Measurements from ENCODE around the gene SLC12A3. TPM values are rescaled to one million over a fixed set of nuclear protein-coding genes. Genes with fewer than 3 reads are reported as not detected.
"Not testable (repeated sequence)": the region's sequence is repeated elsewhere in the genome, so short reads cannot be mapped to it uniquely, and the experiment has no call there.

SLC12A3 gene
- total RNA-seq, 1 donor from 2014 or later = 5.2 TPM

DNA sequence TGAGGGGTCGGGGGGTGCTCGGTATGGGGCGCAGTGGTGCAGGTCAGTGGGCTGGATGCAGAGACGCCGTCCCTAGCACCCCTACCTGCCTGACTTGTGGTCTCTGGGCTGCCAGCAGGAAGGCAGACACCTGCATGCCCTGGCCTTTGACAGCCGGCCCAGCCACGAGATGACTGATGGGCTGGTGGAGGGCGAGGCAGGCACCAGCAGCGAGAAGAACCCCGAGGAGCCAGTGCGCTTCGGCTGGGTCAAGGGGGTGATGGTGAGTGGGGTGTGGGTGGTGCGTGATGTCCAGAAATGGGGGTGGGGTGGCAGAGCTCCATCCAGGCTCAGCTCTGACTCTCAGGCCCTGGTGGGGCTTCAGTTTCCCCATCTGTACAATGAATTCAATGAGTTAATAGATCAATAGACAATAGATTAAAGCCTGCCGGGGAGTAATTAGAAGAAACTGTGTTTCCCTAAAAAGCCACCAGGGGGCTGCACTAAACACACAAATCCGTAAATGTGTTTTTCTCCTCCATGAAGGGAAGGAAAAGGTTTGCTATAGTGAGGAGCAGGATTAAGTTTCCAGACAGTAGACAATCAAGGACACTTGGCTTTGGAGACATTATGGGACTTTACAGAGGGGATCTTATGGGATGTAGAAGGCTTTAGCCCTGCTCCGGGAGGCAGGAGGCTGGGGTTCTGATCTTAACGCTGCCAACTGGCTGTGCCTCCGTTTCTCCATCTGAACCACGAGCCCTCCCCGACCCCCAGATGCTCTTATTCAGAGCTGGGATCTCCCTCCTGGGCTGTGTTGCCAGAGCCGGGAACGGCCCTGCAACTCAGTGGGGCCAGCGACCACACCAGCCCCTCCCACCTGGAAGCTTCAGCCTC, 2.2 kb downstream of the SLC12A3 start:
- DNase-seq (ENCODE audit: low read depth) = peak; percentile 72

DNA sequence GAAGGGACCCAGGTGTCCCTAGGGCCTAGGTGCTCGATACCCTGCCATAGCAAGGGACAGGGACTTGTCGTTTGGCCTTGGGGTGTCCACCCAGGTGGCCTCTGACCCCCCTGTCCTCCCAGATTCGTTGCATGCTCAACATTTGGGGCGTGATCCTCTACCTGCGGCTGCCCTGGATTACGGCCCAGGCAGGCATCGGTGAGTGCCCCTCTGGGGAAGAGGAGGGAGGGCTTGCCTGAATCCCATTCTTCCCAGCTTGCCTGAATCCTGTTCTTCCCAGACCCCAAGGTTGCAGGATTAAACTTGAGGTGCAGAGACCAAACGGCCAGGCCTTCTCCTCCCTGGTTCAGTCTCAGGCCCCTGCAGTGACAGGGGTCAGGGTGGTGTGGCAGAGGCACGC, 3.2 kb downstream of the SLC12A3 start:
- DNase-seq (ENCODE audit: low read depth) = no peak

DNA sequence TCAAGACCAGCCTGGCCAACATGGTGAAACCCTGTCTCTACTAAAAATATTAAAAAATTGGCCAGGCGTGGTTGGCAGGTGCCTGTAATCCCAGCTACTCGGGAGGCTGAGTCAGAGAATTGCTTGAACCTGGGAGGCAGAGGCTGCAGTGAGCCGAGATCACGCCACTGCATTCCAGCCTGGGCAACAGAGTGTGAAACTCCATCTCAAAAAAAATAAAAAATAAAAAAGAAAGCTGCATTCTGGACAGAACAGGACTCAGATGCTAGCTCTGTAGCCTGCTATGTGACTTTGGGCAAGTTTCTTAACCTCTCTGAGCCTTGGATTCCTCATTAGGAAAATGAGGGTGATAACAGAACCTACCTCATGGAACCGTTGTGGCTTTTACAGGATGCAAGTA, 3.8 kb downstream of the SLC12A3 start:
- DNase-seq (ENCODE audit: low read depth) = peak; percentile 53

DNA sequence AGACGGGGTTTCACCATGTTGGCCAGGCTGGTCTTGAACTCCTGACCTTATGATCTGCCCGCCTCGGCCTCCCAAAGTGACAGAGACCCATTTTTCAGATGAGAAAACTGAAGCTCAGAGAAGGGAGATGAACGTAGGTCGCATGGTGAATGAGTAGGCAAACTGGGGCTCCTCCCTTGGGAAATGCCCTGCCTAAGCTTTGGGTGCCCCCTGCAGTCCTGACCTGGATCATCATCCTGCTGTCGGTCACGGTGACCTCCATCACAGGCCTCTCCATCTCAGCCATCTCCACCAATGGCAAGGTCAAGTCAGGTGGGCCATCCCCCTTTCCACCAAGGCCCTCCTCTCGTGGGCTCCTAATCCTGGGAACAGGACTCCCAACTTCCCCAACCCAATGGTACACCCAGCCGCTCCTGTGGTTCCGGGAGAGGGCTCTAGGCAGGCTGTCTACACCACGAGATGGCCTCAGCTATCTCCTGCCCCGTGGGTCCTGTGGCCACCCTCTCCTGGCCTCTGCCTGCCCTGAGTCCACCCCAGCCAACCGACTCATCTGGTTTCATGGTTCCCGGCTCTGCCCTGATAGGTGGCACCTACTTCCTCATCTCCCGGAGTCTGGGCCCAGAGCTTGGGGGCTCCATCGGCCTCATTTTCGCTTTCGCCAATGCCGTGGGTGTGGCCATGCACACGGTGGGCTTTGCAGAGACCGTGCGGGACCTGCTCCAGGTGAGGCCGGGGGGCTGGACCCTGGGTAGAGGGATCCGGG, 4.7 kb downstream of the SLC12A3 start:
- peak; percentile 37 for DNase-seq (ENCODE audit: low read depth)

DNA sequence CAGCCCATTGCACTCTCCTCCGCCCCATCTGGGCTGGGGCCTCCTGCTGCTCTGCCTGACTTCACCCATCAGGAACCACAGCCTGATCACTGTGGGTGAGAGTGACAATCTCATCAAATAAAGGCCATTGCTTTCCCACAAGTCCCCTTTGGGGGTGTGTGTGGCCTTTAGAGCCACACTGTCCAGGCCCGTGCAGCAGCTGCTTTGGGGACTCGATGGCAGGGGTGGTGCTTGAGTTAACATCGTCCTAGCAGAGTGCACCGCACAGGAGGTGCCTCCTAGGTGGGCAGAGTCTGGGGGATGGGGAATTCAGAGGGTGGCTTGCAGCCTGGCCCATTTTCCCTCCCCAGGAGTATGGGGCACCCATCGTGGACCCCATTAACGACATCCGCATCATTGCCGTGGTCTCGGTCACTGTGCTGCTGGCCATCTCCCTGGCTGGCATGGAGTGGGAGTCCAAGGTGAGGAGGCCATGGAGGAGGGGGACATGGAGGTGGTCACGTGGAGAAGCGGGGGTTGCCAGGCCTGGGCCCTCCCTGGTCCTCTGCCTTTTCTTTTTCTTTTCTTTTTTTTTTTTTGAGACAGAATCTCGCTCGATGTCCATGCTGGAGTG, 5.4 kb downstream of the SLC12A3 start:
- no peak for DNase-seq (ENCODE audit: low read depth)

DNA sequence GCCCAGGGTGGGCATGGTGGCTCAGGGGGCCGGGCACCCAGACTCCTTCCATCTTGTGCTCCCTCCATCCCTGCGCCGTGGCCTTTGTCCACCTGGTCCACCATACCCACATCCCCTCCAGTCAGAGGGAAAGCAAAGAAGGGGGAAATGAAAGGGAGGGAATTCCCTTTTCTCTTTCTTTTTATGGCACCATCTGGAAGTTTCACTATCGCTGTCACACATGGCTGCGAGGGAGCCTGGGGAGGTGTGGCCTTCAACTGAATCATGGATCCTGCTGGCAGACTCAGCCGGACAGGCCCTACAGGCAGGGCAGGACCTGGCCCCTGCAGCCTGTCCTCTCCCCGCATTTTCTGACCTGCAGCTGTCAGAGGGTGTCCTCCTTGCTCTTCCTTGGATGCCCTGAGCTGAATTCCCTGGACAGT, 6.2 kb downstream of the SLC12A3 start:
- peak; percentile 67 for DNase-seq (ENCODE audit: low read depth)

DNA sequence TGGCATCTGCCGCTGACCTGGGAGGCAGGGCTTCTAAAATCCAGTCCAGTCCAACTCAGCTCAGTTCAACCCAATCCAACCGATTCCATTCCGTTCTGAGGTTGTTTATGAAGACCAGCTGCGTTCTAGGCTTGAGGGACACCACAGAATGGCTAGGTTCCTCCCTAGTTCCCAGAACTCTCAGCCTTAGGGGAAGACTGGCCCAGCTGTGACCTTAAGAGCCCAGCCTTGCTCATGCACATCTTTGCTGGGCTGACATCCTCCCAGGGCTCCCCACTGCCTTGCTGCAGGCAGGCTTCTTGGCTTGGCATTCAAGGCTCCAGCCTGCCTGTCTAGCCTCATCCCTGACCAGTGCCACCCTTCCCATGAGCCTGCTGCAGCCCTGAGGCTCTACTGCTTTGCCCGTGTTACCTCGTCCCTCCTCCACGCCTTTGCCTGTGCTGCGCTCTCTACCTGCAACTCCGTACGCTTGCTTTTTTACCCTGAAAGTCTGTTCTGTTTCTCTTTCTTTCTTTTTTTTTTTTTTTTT, 7.9 kb downstream of the SLC12A3 start:
- DNase-seq (ENCODE audit: low read depth) = no peak

DNA sequence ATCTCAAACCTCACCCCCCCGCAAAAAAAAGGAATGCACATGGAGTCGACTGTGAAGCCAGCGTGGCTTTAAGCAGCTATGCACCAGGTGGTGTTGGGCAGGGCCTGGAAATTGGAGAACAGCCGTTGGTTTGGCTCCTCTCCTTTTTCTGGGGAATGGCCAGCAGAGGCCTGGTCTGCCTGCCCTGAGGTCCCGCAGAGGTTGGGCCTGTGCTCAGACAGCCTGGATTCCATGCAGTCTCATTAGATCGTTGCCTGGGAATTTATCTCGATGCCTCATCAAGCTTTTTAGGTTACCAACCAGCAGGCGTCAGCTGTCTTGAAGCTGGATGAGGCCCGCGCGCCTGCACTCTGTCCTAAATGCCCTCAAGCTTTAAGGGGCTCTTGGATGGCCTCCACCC, 9.8 kb downstream of the SLC12A3 start:
- no peak for DNase-seq (ENCODE audit: low read depth)

DNA sequence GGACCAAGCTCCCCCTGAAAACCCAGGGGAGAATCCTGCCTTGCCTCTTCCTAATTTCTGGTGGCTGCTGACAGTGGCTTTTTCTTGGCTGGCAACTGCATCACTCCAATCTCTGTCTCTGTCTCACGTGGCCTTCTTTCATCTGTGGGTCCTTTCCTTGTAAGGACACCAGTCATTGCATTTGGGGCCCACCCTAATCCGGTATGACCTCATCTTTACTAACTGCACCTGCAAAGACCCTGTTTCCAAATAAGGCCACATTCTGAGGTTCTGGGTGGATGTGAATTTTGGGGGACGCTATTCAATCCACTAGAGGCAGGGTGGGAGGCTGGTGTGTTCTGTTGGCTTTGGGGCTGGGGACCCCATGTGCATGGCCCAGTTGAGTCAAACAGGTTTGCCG, 11.0 kb downstream of the SLC12A3 start:
- no peak for DNase-seq (ENCODE audit: low read depth)

DNA sequence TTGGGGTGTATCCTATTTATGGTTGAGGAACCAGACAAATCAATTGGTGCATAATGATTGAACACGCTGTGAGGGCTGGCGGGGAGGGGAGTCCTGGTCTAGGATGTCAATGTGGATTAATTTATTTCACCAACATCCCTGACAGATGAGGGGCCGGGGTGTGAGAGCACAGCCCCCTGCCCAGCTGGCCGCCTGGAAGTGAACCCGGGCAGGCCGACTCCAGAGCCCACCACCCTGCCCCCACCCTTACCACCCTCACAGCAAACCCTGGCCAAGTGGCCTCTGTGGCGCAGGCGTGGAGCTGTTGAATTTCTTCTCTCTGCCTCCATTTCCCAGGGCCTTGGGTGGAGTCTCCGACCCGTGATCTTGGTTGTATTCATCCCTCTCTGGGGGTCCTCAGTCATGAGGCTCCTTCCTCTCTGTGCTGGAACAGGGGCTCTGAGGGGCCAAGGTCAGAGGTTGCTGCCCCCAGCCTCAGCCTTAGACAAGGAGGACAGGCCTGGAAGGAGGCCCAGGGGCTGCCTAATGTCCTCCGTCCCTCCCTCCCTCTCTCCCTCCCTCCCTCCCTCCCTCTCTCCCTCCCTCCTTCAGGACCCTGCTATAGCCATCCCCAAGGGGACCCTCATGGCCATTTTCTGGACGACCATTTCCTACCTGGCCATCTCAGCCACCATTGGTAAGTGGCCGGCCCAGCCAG, 12.6 kb downstream of the SLC12A3 start:
- no peak for DNase-seq (ENCODE audit: low read depth)

DNA sequence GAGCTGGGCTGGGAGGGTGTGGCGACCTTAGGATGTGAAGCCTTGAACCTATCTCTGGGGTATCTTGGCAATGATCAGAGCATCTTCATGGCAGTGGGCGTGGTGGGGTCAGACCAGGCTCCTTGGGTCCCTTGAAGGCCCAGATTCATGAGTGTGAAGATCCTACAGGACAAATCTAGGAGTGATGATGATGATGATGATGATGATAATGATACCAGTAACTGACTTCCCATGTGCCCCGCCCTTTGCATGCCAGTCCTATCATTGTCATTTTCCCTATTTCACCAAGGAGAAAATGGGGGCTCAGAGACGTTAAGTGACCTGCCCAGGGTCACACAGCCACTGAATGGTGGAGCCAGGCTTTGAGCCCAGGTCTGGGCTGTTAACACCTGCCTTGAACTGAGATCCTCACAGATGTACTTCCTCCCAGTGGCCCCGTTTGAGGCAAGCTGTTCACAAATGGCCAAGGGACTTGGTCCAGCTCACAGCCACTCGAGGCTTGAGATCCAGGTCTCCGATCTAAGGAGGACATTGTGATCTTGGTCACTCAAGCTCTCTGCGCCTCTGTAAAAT, 13.4 kb downstream of the SLC12A3 start:
- DNase-seq (ENCODE audit: low read depth) = no peak

DNA sequence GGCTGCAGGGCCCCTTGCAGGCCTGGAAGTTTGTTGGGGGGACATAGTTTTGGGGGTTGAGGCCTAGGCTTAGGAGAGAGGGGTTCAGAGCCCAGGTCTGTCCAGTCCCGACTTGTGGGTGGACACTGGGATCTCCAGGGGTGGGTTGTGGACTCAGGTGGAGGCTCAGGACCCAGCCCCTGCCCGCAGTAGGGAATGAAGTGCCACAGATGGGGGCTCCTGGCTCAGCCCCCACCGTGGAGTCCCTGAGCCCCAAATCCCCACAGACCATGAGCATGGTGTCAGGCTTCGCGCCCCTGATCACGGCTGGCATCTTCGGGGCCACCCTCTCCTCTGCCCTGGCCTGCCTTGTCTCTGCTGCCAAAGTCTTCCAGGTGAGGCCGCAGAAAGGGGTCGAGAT, 14.3 kb downstream of the SLC12A3 start:
- DNase-seq (ENCODE audit: low read depth) = no peak

DNA sequence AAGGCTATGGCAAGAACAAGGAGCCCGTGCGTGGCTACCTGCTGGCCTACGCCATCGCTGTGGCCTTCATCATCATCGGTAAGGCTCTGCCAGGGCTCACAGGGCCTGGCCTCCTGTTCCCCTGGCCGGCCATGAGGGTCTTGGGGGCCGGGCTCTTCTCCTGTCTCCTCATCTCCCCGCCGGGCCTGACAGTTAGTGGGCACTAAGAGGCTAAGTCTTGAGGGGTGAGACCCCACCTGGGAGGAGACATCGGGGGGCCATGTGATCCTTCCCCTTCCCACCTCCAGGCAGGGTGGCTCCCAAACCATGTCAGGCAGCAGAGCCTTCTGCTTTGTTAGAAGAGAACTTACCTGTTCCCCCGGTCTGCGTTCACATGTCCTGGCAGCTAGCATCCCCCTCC, 15.2 kb downstream of the SLC12A3 start:
- no peak for DNase-seq (ENCODE audit: low read depth)

DNA sequence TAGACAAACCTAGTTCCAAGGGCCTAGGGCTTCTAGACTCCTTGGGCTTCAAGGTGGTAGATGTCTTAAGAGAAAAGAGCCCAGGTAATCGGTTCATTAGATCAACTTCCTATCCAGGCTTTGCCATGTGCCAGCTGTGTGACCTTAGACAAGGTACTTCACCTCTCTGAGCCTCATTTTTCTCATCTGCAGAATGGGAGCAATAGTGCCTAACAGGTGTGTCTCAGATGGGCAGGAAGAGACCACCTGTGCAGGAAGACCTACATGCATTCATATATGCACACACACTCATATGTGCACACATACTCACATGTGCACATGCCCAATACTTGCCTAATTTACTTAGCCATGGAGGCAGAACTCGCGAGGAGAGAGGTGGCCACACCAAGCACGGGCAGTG, 15.7 kb downstream of the SLC12A3 start:
- no peak for DNase-seq (ENCODE audit: low read depth)

DNA sequence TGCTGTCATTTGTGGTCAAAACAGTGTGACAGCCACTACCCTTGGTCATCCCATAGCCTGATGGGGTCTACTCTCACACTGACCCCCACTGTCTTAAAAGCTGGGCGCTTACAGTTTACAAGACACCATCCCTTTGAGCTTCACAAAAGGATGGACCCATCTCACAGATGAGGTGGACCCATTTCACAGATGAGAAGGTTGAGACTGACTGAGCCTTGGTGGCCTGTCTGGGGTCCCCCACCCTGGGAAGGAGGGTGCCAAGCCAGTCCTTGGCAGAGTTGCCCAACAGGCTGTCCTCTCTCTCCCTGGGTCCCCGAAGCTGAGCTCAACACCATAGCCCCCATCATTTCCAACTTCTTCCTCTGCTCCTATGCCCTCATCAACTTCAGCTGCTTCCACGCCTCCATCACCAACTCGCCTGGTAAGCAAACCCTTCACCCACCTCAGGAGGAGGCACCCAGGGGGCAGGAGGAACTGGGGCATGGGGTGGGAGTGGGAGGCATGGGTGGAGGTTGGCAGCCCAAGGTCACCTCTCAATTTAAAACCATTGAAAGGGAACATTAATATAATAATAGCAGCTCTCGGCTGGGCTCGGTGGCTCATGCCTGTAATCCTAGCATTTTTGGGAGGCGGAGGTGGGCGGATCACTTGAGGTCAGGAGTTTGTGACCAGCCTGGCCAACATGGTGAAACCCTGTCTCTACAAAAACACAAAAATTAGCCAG, 17.2 kb downstream of the SLC12A3 start:
- no peak for DNase-seq (ENCODE audit: low read depth)

DNA sequence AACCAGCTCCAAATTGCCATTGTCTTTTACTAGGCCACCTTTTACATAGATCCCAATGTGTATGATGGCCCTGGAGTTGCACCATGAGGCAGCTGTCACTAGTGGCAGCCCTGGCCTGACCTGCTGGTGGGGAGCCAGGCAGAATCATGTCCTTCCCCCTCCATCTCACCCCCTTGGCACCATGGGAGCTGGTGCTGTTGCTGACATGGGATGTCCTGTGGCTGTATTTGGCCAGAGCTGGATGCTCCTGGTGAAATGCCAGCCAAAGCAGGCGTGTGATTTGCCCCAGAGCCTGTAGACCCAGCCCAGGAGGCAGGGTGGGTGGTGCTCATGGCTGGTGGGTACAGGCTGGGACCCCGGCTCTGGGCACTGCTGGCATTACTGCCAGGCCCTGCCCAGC, 18.6 kb downstream of the SLC12A3 start:
- DNase-seq (ENCODE audit: low read depth) = no peak

DNA sequence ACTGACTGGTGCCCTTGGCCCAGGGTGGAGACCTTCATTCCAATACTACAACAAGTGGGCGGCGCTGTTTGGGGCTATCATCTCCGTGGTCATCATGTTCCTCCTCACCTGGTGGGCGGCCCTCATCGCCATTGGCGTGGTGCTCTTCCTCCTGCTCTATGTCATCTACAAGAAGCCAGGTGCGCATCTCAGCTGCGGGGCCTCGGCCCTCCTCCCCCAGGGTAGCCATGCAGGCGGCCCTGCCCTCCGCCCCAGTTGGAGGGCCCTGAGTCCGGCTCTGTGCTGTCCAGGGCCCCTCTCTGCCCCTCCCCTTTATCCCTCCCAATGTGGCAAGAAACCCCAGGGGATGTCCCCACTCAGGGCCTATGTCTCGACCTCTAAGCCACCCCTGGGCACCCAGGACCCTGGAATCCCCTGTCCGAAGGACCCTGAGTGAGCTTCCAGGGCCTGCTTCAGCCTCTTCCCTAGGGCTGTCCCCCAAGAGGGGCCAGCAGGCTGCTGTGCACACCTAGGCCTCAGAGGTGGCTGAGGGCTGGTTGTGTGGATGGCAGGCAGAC, 19.1 kb downstream of the SLC12A3 start:
- DNase-seq (ENCODE audit: low read depth) = no peak

DNA sequence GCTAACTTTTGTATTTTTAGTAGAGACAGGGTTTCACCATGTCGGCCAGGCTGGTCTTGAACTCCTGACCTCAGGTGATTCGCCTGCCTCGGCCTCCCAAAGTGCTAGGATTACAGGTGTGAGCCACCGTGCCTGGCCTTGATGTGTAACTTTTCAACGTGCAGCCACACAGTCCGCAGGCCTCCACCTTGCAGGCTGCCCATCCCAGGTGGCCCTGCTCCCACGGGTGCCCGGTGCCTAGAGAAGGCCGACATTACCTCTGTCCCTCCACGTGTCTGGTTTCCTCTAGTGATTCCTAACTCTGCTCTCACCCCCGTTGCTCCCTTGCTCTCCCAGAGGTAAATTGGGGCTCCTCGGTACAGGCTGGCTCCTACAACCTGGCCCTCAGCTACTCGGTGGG, 19.9 kb downstream of the SLC12A3 start:
- not testable (repeated sequence) for DNase-seq (ENCODE audit: low read depth)

DNA sequence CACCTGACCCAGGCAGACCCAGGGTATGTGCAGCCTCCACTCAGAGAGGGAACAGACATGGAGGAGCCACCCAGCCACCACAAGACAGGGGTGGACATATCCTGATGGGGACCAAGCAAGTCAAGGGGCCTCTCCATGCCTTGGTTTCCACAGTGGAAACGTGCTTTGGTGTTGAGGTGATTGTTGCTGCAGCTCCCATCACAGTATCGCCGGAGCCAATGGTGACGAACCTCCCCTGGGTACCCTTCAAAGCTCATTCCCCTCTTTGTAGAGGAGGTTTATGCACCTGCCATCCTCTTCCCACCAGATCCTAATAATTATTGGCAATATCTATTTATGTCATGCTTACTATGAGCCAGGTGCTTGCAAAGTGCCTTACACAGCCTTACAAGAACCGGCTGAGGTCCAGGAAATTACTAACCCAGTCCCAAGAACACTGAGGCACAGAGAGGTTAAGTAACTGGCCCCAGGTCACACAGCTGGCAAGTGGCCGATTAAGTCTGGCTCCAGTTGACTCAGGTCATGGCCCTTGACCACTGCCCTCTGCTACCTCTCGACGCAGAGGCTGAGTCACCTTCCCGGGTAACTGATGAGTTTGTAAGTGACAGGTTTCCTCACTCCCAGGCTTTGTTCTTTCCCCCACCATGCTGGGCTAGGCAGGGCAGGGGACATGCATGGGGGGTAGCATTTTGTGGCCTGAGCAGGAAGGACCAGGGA, 20.6 kb downstream of the SLC12A3 start:
- DNase-seq (ENCODE audit: low read depth) = no peak

DNA sequence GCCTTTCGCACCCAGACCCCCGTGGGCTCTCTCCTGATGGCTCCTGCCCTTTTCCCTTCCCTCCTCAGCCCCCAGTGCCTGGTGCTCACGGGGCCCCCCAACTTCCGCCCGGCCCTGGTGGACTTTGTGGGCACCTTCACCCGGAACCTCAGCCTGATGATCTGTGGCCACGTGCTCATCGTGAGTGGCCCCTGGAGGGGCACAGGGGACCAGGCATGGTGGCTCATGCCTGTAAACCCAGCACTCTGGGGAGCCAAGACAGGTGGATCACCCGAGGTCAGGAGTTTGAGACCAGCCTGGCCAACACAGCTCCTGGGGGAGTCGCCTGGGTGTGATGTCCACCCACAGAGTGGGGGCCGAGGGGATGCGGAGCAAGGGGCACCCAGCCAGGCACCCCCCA, 21.3 kb downstream of the SLC12A3 start:
- DNase-seq (ENCODE audit: low read depth) = no peak
